HEK293 (cell line): ENCODE measurements around the gene SOWAHD.
"Not testable (repeated sequence)": the region's sequence is repeated elsewhere in the genome, so short reads cannot be mapped to it uniquely, and the experiment has no call there.

Source experiments
- CTCF ChIA-PET: fragments of 350-600 bp; formaldehyde crosslinking; extraction: SDS; loops from one replicate; lab custom pipeline; 2021; ENCODE audit warnings: antibody characterized with exemption; lab: Yijun Ruan, JAX
- POLR2A ChIA-PET: fragments of 300-600 bp; formaldehyde crosslinking; extraction: SDS; loops from one replicate; lab custom pipeline; 2020; ENCODE audit warnings: antibody characterized with exemption, inconsistent platforms; lab: Yijun Ruan, JAX
- H3K27ac ChIP-seq: fragments of 200-500 bp; sonication (Bioruptor generic); 2 replicates; pipeline ENCODE4 v1.5.1; 2014; ENCODE audit warnings: low read depth, low read length, control low read depth, inconsistent platforms; ENCODE audit errors: extremely low read depth
- H3K36me3 ChIP-seq, 2 experiments: fragments of 200-500 bp in 1 of 2; sonication (Bioruptor generic) in 1 of 2; 1 replicate in 1 of 2; 2 replicates in 1 of 2; pipeline ENCODE4 v1.5.1; 2014 to 2017; ENCODE audit warnings: inconsistent platforms in 2 of 2, low read length in 2 of 2; ENCODE audit not compliant: control insufficient read depth in 2 of 2, insufficient read depth in 1 of 2
- H3K4me1 ChIP-seq: fragments of 200-500 bp; sonication (Bioruptor generic); 2 replicates; pipeline ENCODE4 v1.5.1; 2014; ENCODE audit warnings: mild to moderate bottlenecking, low read length, inconsistent platforms; ENCODE audit not compliant: control insufficient read depth, insufficient read depth
- H3K4me3 ChIP-seq: 2 replicates; pipeline ENCODE4 v1.5.1; 2011; ENCODE audit warnings: low read depth, mild to moderate bottlenecking, control low read depth, low read length, moderate library complexity
- H3K9me3 ChIP-seq: fragments of 200-500 bp; sonication (Bioruptor generic); 2 replicates; pipeline ENCODE4 v1.5.1; 2014; ENCODE audit warnings: low read depth, low read length, inconsistent platforms; ENCODE audit not compliant: control insufficient read depth, insufficient read depth
- EGR2 ChIP-seq: fragments of 450-650 bp; formaldehyde crosslinking; IDR thresholded peaks from 2 replicates; pipeline ENCODE4 v1.5.1; 2016; ENCODE audit warnings: low read depth, missing biosample characterization, missing genetic modification characterization
- KLF7 ChIP-seq: fragments of 450-650 bp; formaldehyde crosslinking; IDR thresholded peaks from 2 replicates; pipeline ENCODE4 v1.5.1; 2016; ENCODE audit warnings: missing biosample characterization, missing genetic modification characterization, borderline replicate concordance
- MZF1 ChIP-seq: fragments of 450-650 bp; formaldehyde crosslinking; IDR thresholded peaks from 2 replicates; pipeline ENCODE4 v1.5.1; 2017; ENCODE audit warnings: missing biosample characterization, missing genetic modification characterization, borderline replicate concordance
- ZNF24 ChIP-seq: fragments of 450-650 bp; formaldehyde crosslinking; IDR thresholded peaks from 2 replicates; pipeline ENCODE4 v1.5.1; 2016; ENCODE audit warnings: missing biosample characterization, missing genetic modification characterization
- ZNF311 ChIP-seq: fragments of 450-650 bp; formaldehyde crosslinking; IDR thresholded peaks from 2 replicates; pipeline ENCODE4 v1.5.1; 2017; ENCODE audit warnings: missing biosample characterization, missing genetic modification characterization, borderline replicate concordance
- ZNF341 ChIP-seq: fragments of 450-650 bp; formaldehyde crosslinking; IDR thresholded peaks from 2 replicates; pipeline ENCODE4; 2016; ENCODE audit warnings: low read depth, missing biosample characterization, missing genetic modification characterization
- ZNF37A ChIP-seq: fragments of 450-650 bp; IDR thresholded peaks from 2 replicates; pipeline ENCODE4 v1.5.1; 2018; ENCODE audit warnings: missing biosample characterization, missing genetic modification characterization
- ZNF530 ChIP-seq: fragments of 450-650 bp; formaldehyde crosslinking; IDR thresholded peaks from 2 replicates; pipeline ENCODE4 v1.5.1; 2016; ENCODE audit warnings: low read depth, missing biosample characterization, missing genetic modification characterization
- ZNF621 ChIP-seq: fragments of 450-650 bp; formaldehyde crosslinking; IDR thresholded peaks from 2 replicates; pipeline ENCODE4 v1.5.1; 2017; ENCODE audit warnings: missing biosample characterization, missing genetic modification characterization
- ZNF843 ChIP-seq: fragments of 450-650 bp; formaldehyde crosslinking; IDR thresholded peaks from 2 replicates; pipeline ENCODE4 v1.5.1; 2016; ENCODE audit warnings: missing biosample characterization, missing genetic modification characterization
- ZSCAN23 ChIP-seq: fragments of 450-650 bp; formaldehyde crosslinking; IDR thresholded peaks from 2 replicates; pipeline ENCODE4 v1.5.1; 2016; ENCODE audit warnings: missing biosample characterization, missing genetic modification characterization
- TF ChIP-seq, protein P1 (sequence below): fragments of 450-650 bp; formaldehyde crosslinking; IDR thresholded peaks from 2 replicates; pipeline ENCODE4 v1.5.1; 2016; ENCODE audit warnings: missing biosample characterization, missing genetic modification characterization
- TF ChIP-seq, protein P2 (sequence below): fragments of 450-650 bp; formaldehyde crosslinking; IDR thresholded peaks from 2 replicates; pipeline ENCODE4 v1.5.1; 2017; ENCODE audit warnings: missing biosample characterization, mild to moderate bottlenecking, missing genetic modification characterization, moderate library complexity

The SOWAHD gene

DNA sequence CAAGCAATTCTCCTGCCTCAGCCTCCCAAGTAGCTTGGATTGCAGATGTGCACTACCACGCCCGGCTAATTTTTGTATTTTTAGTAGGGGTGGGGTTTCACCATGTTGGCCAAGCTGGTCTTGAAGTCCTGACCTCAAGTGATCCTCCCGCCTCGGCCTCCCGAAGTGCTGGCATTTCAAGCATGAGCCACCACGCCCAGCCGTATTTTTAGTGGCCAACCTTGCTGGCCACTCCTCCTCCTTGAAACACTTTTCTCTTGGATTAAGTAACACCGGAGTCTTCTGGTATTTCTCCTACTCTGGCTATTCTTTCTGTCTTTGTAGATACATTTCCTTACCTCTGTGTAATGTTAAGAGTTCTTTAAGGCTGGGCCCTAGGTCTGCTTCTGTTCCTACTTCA is 44.2 kb downstream of the SOWAHD start:
- ChIA-PET POLR2A (interaction anchor here (1.8 kb wide), 1 partner anchor 11 kb away, joined by 5 read pairs; the partner anchor contains the start of gene RPL39), CTCF (interaction anchor here (0.6 kb wide), 1 partner anchor 84 kb away, joined by 4 read pairs; no protein-coding TSS in a partner anchor)
- Histone ChIP-seq H3K36me3 (no peaks in the 10 kb centered on the region; a peak in 1 of 3 replicates), H3K9me3 (no peaks in the 10 kb centered on the region; the same call in 1 of the 2 replicates), H3K4me3 (no peak overlapping the region), H3K27ac (no peak overlapping the region), H3K4me1 (no peaks in the 10 kb centered on the region)
- no peak for TF ChIP-seq ZNF530 (tag by site-specific recombination)
- TF ChIP-seq ZNF37A: no peak
- no peak for TF ChIP-seq ZNF621 (tag by site-specific recombination)
- TF ChIP-seq ZNF341 (tag by site-specific recombination): no peak
- TF ChIP-seq ZNF311 (tag by site-specific recombination): no peak
- TF ChIP-seq MZF1 (tag by site-specific recombination): no peak
- no peak for TF ChIP-seq ZNF24 (tag by site-specific recombination)
- no peak for TF ChIP-seq KLF7
- TF ChIP-seq ZSCAN23 (tag by site-specific recombination): no peak
- TF ChIP-seq, protein P1, sequence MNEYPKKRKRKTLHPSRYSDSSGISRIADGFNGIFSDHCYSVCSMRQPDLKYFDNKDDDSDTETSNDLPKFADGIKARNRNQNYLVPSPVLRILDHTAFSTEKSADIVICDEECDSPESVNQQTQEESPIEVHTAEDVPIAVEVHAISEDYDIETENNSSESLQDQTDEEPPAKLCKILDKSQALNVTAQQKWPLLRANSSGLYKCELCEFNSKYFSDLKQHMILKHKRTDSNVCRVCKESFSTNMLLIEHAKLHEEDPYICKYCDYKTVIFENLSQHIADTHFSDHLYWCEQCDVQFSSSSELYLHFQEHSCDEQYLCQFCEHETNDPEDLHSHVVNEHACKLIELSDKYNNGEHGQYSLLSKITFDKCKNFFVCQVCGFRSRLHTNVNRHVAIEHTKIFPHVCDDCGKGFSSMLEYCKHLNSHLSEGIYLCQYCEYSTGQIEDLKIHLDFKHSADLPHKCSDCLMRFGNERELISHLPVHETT (tag by site-specific recombination): no peak
- TF ChIP-seq ZNF843 (tag by site-specific recombination): no peak

DNA sequence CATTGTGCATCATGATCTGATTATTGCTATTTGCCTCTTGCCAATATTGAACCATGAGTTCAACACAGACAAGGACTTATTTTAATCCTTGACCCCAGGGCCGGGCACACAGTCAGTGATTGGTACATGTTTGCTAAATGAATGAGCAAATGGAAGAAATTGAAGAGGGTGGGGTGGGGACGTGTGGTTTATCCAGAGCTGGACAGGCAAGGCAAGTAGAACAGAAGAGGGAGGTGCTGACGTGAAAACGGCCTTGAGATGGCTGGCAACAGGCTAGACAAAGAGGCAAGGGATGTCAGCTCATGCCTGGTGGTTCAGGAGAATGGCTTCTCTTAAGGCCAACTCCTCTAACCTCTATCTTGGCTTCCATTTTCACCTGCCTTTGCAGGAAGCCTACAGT is 50.1 kb downstream of the SOWAHD start:
- H3K4me3 ChIP-seq, H3K9me3 ChIP-seq, H3K36me3 ChIP-seq, POLR2A ChIA-PET, H3K27ac ChIP-seq, H3K4me1 ChIP-seq, CTCF ChIA-PET: not testable (repeated sequence)

DNA sequence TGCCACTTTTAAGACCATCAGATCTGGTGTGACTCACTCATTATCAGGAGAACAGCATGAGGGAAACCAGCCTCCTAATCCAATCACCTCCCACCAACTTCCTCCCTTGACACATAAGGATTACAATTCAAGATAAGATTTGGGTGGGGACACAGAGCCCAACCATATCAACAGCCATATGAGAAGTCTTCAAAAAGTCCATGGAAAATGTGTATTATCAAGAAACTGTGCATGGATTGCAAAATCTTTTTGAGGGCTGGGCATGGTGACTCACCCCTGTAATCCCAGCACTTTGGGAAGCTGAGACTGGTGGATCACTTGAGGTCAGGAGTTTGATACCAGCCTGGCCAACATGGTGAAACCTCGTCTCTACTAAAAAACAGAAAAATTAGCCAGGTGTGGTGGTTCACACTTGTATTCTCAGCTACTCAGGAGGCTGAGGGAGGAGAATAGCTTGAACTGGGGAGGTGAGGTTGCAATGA is 50.8 kb downstream of the SOWAHD start:
- no peak for TF ChIP-seq EGR2 (tag by site-specific recombination)
- TF ChIP-seq, protein P2, sequence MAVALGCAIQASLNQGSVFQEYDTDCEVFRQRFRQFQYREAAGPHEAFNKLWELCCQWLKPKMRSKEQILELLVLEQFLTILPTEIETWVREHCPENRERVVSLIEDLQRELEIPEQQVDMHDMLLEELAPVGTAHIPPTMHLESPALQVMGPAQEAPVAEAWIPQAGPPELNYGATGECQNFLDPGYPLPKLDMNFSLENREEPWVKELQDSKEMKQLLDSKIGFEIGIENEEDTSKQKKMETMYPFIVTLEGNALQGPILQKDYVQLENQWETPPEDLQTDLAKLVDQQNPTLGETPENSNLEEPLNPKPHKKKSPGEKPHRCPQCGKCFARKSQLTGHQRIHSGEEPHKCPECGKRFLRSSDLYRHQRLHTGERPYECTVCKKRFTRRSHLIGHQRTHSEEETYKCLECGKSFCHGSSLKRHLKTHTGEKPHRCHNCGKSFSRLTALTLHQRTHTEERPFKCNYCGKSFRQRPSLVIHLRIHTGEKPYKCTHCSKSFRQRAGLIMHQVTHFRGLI (tag by site-specific recombination): peak; percentile 51; the same call in 1 of the 2 replicates
- no peaks in the 10 kb centered on the region for H3K4me1 ChIP-seq
- H3K27ac ChIP-seq: no peak overlapping the region
- H3K9me3 ChIP-seq: no peaks in the 10 kb centered on the region
- H3K4me3 ChIP-seq: no peak overlapping the region
- POLR2A ChIA-PET: no interaction called here
- no peaks in the 10 kb centered on the region for H3K36me3 ChIP-seq
- CTCF ChIA-PET: interaction anchor here (0.7 to 0.9 kb wide), 2 partner anchors 24 to 176 kb away, joined by 3 to 5 read pairs; no protein-coding TSS in a partner anchor
